ENCODE measurements around the gene SCGB1A1.

SCGB1A1 gene

DNA sequence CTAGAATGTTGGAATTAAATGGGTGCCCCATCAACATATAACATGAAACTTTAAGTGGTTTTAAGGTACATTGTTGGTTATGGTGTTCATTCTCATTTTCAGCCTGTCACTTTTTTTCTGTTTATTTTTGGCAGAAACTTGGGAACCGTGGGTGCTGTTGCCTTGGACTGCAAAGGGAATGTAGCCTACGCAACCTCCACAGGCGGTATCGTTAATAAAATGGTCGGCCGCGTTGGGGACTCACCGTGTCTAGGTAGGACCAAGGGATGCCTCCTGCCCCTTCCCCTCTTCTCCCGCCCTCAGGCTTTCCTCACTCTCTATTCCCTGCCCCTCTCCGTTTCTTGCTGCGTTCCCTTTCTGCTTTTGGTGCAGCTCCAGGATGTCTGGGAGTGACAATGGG is 29.8 kb upstream of the SCGB1A1 start:
- H3K4me3 ChIP-seq (ENCODE audit: low read length) = no peak overlapping the region
- H3K36me3 ChIP-seq (ENCODE audit: control insufficient read depth, insufficient read depth, low read length) = no peaks in the 10 kb centered on the region
- no peak overlapping the region for H2BK15ac ChIP-seq (replicated peaks; ENCODE audit: low read depth)
- H2BK5ac ChIP-seq (ENCODE audit: low read length) = no peak overlapping the region
- no peak overlapping the region for H3K56ac ChIP-seq (ENCODE audit: low read length)
- no peaks in the 10 kb centered on the region for H3K27me3 ChIP-seq (ENCODE audit: insufficient read depth, low read length, poor library complexity)
- no peak overlapping the region for H3K23ac ChIP-seq (ENCODE audit: low read length)
- H2AK5ac ChIP-seq (ENCODE audit: low read length) = no peak overlapping the region
- DNase-seq = no peak
- no peak overlapping the region for H3K4ac ChIP-seq (ENCODE audit: low read depth, low read length)
- H2BK120ac ChIP-seq (ENCODE audit: low read depth, low read length) = no peak overlapping the region
- no peaks in the 10 kb centered on the region for H3K79me2 ChIP-seq (ENCODE audit: control insufficient read depth, insufficient read depth, low read length)
- no peaks in the 10 kb centered on the region for H3K79me1 ChIP-seq (ENCODE audit: low read length)
- H3K4me2 ChIP-seq (ENCODE audit: low read length) = no peak overlapping the region
- no peak overlapping the region for H3K27ac ChIP-seq (ENCODE audit: low read depth, low read length)
- H4K5ac ChIP-seq (ENCODE audit: low read length) = no peak overlapping the region
- peaks cover 8% of the 10 kb centered on the region for H3K4me1 ChIP-seq (ENCODE audit: control insufficient read depth, low read depth, low read length)
- H4K8ac ChIP-seq (ENCODE audit: low read depth, low read length) = no peak overlapping the region
- H3K9ac ChIP-seq (ENCODE audit: low read length) = no peak overlapping the region
- no peak overlapping the region for H3K18ac ChIP-seq (ENCODE audit: low read length)
- WGBS (ENCODE audit: extremely low coverage, insufficient coverage, low lambda C conversion rate) = no CpG with 5 or more reads among the region's 11 CpGs

- H4K8ac ChIP-seq (ENCODE audit: low read depth, low read length) = no peak overlapping the region
- no CpG with 5 or more reads among the region's 5 CpGs for WGBS (ENCODE audit: extremely low coverage, insufficient coverage, low lambda C conversion rate)
Measured at GRCh38 chr11:62390237-62390636, 28.6 kb upstream of the SCGB1A1 start.

DNA sequence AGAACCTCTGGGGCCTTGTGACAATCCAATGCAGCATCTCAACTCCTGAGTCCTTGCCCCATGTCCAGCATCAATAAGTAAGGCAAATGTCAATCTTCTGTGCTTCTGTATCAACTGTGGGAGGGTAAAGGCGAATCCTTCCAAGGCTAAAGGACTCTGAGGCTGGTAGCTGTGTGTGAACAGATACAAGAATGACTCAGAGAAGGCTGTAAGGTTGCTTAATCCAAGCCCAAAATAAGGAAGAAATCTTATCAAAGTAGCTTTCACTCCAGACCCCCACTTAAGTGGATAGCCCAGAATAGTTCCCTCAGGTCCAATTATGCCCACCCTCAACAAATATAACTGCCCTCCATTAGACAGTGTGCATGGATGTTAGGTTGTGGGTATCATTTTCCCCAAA is 28.1 kb upstream of the SCGB1A1 start:
- Histone ChIP-seq H3K4me2 (ENCODE audit: low read length) (no peak overlapping the region), H3K27me3 (ENCODE audit: insufficient read depth, low read length, poor library complexity) (no peaks in the 10 kb centered on the region), H3K4ac (ENCODE audit: low read depth, low read length) (no peak overlapping the region), H3K36me3 (ENCODE audit: control insufficient read depth, insufficient read depth, low read length) (no peaks in the 10 kb centered on the region), H3K79me1 (ENCODE audit: low read length) (no peaks in the 10 kb centered on the region), H3K27ac (ENCODE audit: low read depth, low read length) (no peak overlapping the region), H2BK5ac (ENCODE audit: low read length) (no peak overlapping the region), H3K23ac (ENCODE audit: low read length) (no peak overlapping the region), H3K9ac (ENCODE audit: low read length) (no peak overlapping the region), H4K5ac (ENCODE audit: low read length) (no peak overlapping the region), H3K79me2 (ENCODE audit: control insufficient read depth, insufficient read depth, low read length) (no peaks in the 10 kb centered on the region), H3K18ac (ENCODE audit: low read length) (no peak overlapping the region), H2AK5ac (ENCODE audit: low read length) (no peak overlapping the region), H3K4me3 (ENCODE audit: low read length) (no peak overlapping the region), H3K56ac (ENCODE audit: low read length) (no peak overlapping the region), H2BK120ac (ENCODE audit: low read depth, low read length) (no peak overlapping the region), H3K4me1 (ENCODE audit: control insufficient read depth, low read depth, low read length) (peaks cover 8% of the 10 kb centered on the region), H4K8ac (ENCODE audit: low read depth, low read length) (no peak overlapping the region), H2BK15ac (replicated peaks; ENCODE audit: low read depth) (no peak overlapping the region)
- DNase-seq = no peak
- WGBS (ENCODE audit: extremely low coverage, insufficient coverage, low lambda C conversion rate) = no CpG with 5 or more reads among the region's 1 CpG

More at GRCh38 chr11:62390237-62390636, 28.6 kb upstream of the SCGB1A1 start:
- H2AK5ac ChIP-seq (ENCODE audit: low read length) = no peak overlapping the region
- H4K5ac ChIP-seq (ENCODE audit: low read length) = no peak overlapping the region
- no peaks in the 10 kb centered on the region for H3K36me3 ChIP-seq (ENCODE audit: control insufficient read depth, insufficient read depth, low read length)
- no peaks in the 10 kb centered on the region for H3K79me1 ChIP-seq (ENCODE audit: low read length)
- no peak overlapping the region for H3K4me2 ChIP-seq (ENCODE audit: low read length)
- no peak overlapping the region for H3K4ac ChIP-seq (ENCODE audit: low read depth, low read length)
- DNase-seq = no peak
- H3K79me2 ChIP-seq (ENCODE audit: control insufficient read depth, insufficient read depth, low read length) = no peaks in the 10 kb centered on the region
- H3K27ac ChIP-seq (ENCODE audit: low read depth, low read length) = no peak overlapping the region
- H2BK5ac ChIP-seq (ENCODE audit: low read length) = no peak overlapping the region
- no peak overlapping the region for H2BK15ac ChIP-seq (replicated peaks; ENCODE audit: low read depth)
- H3K56ac ChIP-seq (ENCODE audit: low read length) = no peak overlapping the region
- H3K27me3 ChIP-seq (ENCODE audit: insufficient read depth, low read length, poor library complexity) = no peaks in the 10 kb centered on the region
- no peak overlapping the region for H3K4me3 ChIP-seq (ENCODE audit: low read length)
- no peak overlapping the region for H3K18ac ChIP-seq (ENCODE audit: low read length)
- H3K4me1 ChIP-seq (ENCODE audit: control insufficient read depth, low read depth, low read length) = peaks cover 8% of the 10 kb centered on the region
- no peak overlapping the region for H3K23ac ChIP-seq (ENCODE audit: low read length)
- H2BK120ac ChIP-seq (ENCODE audit: low read depth, low read length) = no peak overlapping the region
- no peak overlapping the region for H3K9ac ChIP-seq (ENCODE audit: low read length)

DNA sequence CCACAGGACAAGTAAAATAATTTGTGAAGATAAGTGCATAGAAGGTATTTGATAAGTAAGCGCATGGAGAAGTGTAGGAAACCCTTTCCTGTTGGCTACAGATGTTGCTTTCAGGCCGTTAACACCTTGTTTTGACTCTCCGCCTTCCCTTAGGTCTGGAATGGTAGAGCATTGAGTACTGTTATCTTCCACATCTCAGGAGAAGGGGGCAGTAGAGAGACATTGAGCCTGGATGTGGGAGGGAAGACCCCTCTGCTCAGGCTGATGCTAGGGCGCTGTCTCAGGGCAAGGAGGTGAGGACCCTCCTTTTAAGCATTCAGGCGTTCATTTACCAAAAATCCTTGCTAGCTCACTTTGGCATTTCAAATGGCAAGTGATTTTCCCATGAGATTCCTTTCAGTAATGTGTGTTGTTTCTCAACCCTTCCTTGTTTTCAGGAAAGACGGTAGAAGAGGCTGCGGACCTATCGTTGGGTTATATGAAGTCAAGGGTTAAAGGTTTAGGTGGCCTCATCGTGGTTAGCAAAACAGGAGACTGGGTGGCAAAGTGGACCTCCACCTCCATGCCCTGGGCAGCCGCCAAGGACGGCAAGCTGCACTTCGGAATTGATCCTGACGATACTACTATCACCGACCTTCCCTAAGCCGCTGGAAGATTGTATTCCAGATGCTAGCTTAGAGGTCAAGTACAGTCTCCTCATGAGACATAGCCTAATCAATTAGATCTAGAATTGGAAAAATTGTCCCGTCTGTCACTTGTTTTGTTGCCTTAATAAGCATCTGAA is 27.0 kb upstream of the SCGB1A1 start:
- no CpG with 5 or more reads among the region's 16 CpGs for WGBS (ENCODE audit: extremely low coverage, insufficient coverage, low lambda C conversion rate)
- no peaks in the 10 kb centered on the region for H3K27me3 ChIP-seq (ENCODE audit: insufficient read depth, low read length, poor library complexity)
- H4K5ac ChIP-seq (ENCODE audit: low read length) = no peak overlapping the region
- no peaks in the 10 kb centered on the region for H3K79me2 ChIP-seq (ENCODE audit: control insufficient read depth, insufficient read depth, low read length)
- DNase-seq = peak; percentile 84
- no peak overlapping the region for H3K27ac ChIP-seq (ENCODE audit: low read depth, low read length)
- H3K4me1 ChIP-seq (ENCODE audit: control insufficient read depth, low read depth, low read length) = peaks cover 8% of the 10 kb centered on the region
- H2BK15ac ChIP-seq (replicated peaks; ENCODE audit: low read depth) = no peak overlapping the region
- no peak overlapping the region for H4K8ac ChIP-seq (ENCODE audit: low read depth, low read length)
- H3K18ac ChIP-seq (ENCODE audit: low read length) = no peak overlapping the region
- H3K4ac ChIP-seq (ENCODE audit: low read depth, low read length) = no peak overlapping the region
- no peak overlapping the region for H2BK5ac ChIP-seq (ENCODE audit: low read length)
- H3K4me3 ChIP-seq (ENCODE audit: low read length) = no peak overlapping the region
- no peak overlapping the region for H2BK120ac ChIP-seq (ENCODE audit: low read depth, low read length)
- no peak overlapping the region for H3K23ac ChIP-seq (ENCODE audit: low read length)
- no peak overlapping the region for H3K4me2 ChIP-seq (ENCODE audit: low read length)
- no peaks in the 10 kb centered on the region for H3K79me1 ChIP-seq (ENCODE audit: low read length)
- H3K9ac ChIP-seq (ENCODE audit: low read length) = no peak overlapping the region
- H3K56ac ChIP-seq (ENCODE audit: low read length) = no peak overlapping the region
- H2AK5ac ChIP-seq (ENCODE audit: low read length) = no peak overlapping the region
- no peaks in the 10 kb centered on the region for H3K36me3 ChIP-seq (ENCODE audit: control insufficient read depth, insufficient read depth, low read length)

DNA sequence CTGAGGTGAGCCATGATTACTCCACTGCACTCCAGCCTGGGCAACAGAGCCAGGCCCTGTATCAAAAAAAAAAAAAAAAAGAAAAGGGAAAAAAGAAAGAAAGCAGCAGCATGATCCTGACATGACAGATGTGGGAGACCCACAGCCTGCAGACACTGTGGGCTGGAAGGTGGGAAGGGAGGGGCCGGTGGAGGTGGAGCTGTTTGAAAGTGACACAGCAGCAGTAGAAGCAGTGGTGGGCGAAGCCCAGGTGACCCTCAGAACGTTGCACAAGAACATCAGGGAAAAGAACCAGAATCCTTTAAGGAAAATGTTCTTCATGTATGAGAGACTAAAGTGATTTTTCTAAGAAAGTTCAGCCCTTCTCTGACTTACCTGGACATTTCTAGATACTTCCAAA is 26.3 kb upstream of the SCGB1A1 start:
- Histone ChIP-seq H3K18ac (ENCODE audit: low read length) (no peak overlapping the region), H3K23ac (ENCODE audit: low read length) (no peak overlapping the region)

More for the DNA sequence above, 26.3 kb upstream of the SCGB1A1 start:
- H4K8ac ChIP-seq (ENCODE audit: low read depth, low read length) = no peak overlapping the region
- no CpG with 5 or more reads among the region's 3 CpGs for WGBS (ENCODE audit: extremely low coverage, insufficient coverage, low lambda C conversion rate)
- no peak overlapping the region for H3K4ac ChIP-seq (ENCODE audit: low read depth, low read length)
- H3K56ac ChIP-seq (ENCODE audit: low read length) = no peak overlapping the region
- no peaks in the 10 kb centered on the region for H3K36me3 ChIP-seq (ENCODE audit: control insufficient read depth, insufficient read depth, low read length)
- H2BK5ac ChIP-seq (ENCODE audit: low read length) = no peak overlapping the region
- no peak overlapping the region for H2BK120ac ChIP-seq (ENCODE audit: low read depth, low read length)
- H3K27ac ChIP-seq (ENCODE audit: low read depth, low read length) = no peak overlapping the region
- no peak overlapping the region for H2BK15ac ChIP-seq (replicated peaks; ENCODE audit: low read depth)
- no peaks in the 10 kb centered on the region for H3K79me2 ChIP-seq (ENCODE audit: control insufficient read depth, insufficient read depth, low read length)
- H3K9ac ChIP-seq (ENCODE audit: low read length) = no peak overlapping the region
- H3K4me1 ChIP-seq (ENCODE audit: control insufficient read depth, low read depth, low read length) = peaks cover 8% of the 10 kb centered on the region
- no peaks in the 10 kb centered on the region for H3K27me3 ChIP-seq (ENCODE audit: insufficient read depth, low read length, poor library complexity)
- DNase-seq = no peak
- H4K5ac ChIP-seq (ENCODE audit: low read length) = no peak overlapping the region
- no peaks in the 10 kb centered on the region for H3K79me1 ChIP-seq (ENCODE audit: low read length)
- no peak overlapping the region for H3K4me3 ChIP-seq (ENCODE audit: low read length)
- no peak overlapping the region for H2AK5ac ChIP-seq (ENCODE audit: low read length)
- no peak overlapping the region for H3K4me2 ChIP-seq (ENCODE audit: low read length)
